Right cardiac atrium (tissue), 5 donors: Measurements from ENCODE around the gene SPTAN1. TPM values are rescaled to one million over a fixed set of nuclear protein-coding genes. Genes with fewer than 3 reads are reported as not detected.

Experiments
- ATAC-seq, 2 donors: fragments of 200-7000 bp; cut with Tn5 transposase; one replicate each; pipeline versions ENCODE4 v1.8.0 to v1.9.1; 2020; ENCODE audit warnings: moderate library complexity in 2 of 2, mild to moderate bottlenecking in 1 of 2
- DNase-seq, 3 donors: peaks; one replicate each; pipeline ENCODE4 v3.0.0-alpha.2; 2020
- H3K27ac ChIP-seq: one replicate; pipeline ENCODE4 v1.5.1; 2013; ENCODE audit warnings: mild to moderate bottlenecking, low read length, control low read depth, moderate library complexity
- H3K27me3 ChIP-seq: one replicate; pipeline ENCODE4 v1.6.1; 2013; ENCODE audit not compliant: control insufficient read depth, insufficient read depth
- H3K4me1 ChIP-seq: one replicate; pipeline ENCODE4 v1.6.1; 2013; ENCODE audit warnings: low read length; ENCODE audit not compliant: control insufficient read depth, insufficient read depth
- H3K4me3 ChIP-seq: one replicate; pipeline ENCODE4 v1.5.1; 2013; ENCODE audit warnings: low read length, control low read depth
- H3K9me3 ChIP-seq: one replicate; pipeline ENCODE4 v1.6.1; 2013; ENCODE audit warnings: low read length; ENCODE audit not compliant: control insufficient read depth
- WGBS: extraction: QIAGEN DNeasy Blood & Tissue Kit; methylation state at CpG from one replicate; pipeline ENCODE4 v1.1.7; 2013; 5-methylcytosine and 5-hydroxymethylcytosine counted together
- intact Hi-C, 4 donors: fragments of 100-400 bp; cut with DNase I; formaldehyde crosslinking; loops; one replicate each; pipeline versions ENCODE4 v1.11.0 to v1.14.0; 2022 to 2023
- polyA plus RNA-seq: library from polyadenylated mRNA; stranded (reverse); fragments of 200-250 nt; gene quantifications from one replicate; pipeline ENCODE4 v1.2.3, GENCODE V29; 2013
- total RNA-seq, 4 donors: library from RNA; stranded (reverse); fragmentation: NEBNext Ultra II Directional; extraction: Animal tissue kit (Norgen Biotek cat#: 25700); gene quantifications; one replicate each; pipeline ENCODE4 v1.2.1, GENCODE V29; 2021
- donor health status: healthy with polysubstance abuse.
- donor health status: DM: no; HTN: yes; CAD: no.
- donor health status: DM: no; HTN: no; CAD: no.
- donor health status: DM: no; HTN: yes; CAD: no; lungs with severe emphysema.
- donor health status: DM: yes; HTN: yes; CAD: no.

Gene SPTAN1
- total and polyA plus RNA-seq, 5 donors: 154 to 312 (median 272) TPM

- Histone ChIP-seq H3K9me3 (no peaks in the 10 kb centered on the region), H3K4me1 (peaks cover under 1% of the 10 kb centered on the region), H3K27me3 (no peaks in the 10 kb centered on the region), H3K4me3 (no peak overlapping the region), H3K27ac (no peak overlapping the region)
- intact Hi-C loops: no loop called here
- WGBS: 90% methylated on average over 15 of the region's 15 CpGs
- ATAC-seq (no peak), DNase-seq (peak in 1 of 3 donors; percentile 13)
Observed at GRCh38 chr9:128528445-128529160, 23.8 kb upstream of the SPTAN1 start.

- ATAC-seq: no peak
- Histone ChIP-seq H3K4me3 (no peak overlapping the region), H3K9me3 (no peaks in the 10 kb centered on the region), H3K4me1 (no peaks in the 10 kb centered on the region), H3K27ac (no peak overlapping the region), H3K27me3 (no peaks in the 10 kb centered on the region)
- DNase-seq: peak in 1 of 3 donors; percentile 14
- 56% methylated on average over 4 of the region's 4 CpGs for WGBS
- intact Hi-C loops: no loop called here
Observed at GRCh38 chr9:128529191-128529590, 23.2 kb upstream of the SPTAN1 start.

GRCh38 chr9:128532581-128532980 is 19.8 kb upstream of the SPTAN1 start:
- intact Hi-C loops: no loop called here
- Histone ChIP-seq H3K9me3 (no peaks in the 10 kb centered on the region), H3K27ac (no peak overlapping the region), H3K4me1 (no peaks in the 10 kb centered on the region), H3K27me3 (no peaks in the 10 kb centered on the region), H3K4me3 (no peak overlapping the region)
- no peak for ATAC-seq
- WGBS: 90% methylated on average over 4 of the region's 4 CpGs
- no peak for DNase-seq

GRCh38 chr9:128540634-128541360 is 11.6 kb upstream of the SPTAN1 start:
- ATAC-seq (peak; percentile 71 to 72), DNase-seq (no peak)
- Histone ChIP-seq H3K27me3 (no peaks in the 10 kb centered on the region), H3K27ac (no peak overlapping the region), H3K4me1 (no peaks in the 10 kb centered on the region), H3K4me3 (no peak overlapping the region), H3K9me3 (no peaks in the 10 kb centered on the region)
- intact Hi-C loops: no loop called here
- WGBS: 56% methylated on average over 3 of the region's 3 CpGs

GRCh38 chr9:128546504-128546903 is 5.9 kb upstream of the SPTAN1 start:
- intact Hi-C loops: no loop called here

GRCh38 chr9:128548876-128549275 is 3.5 kb upstream of the SPTAN1 start:
- ATAC-seq (no peak), DNase-seq (no peak)
- Histone ChIP-seq H3K9me3 (no peaks in the 10 kb centered on the region), H3K27me3 (no peaks in the 10 kb centered on the region), H3K27ac (no peak overlapping the region), H3K4me1 (peaks cover 6% of the 10 kb centered on the region), H3K4me3 (no peak overlapping the region)
- 92% methylated on average over 7 of the region's 7 CpGs for WGBS
- intact Hi-C loops: no loop called here

More at GRCh38 chr9:128546504-128546903, 5.9 kb upstream of the SPTAN1 start:
- Histone ChIP-seq H3K4me3 (no peak overlapping the region), H3K27ac (no peak overlapping the region), H3K9me3 (no peaks in the 10 kb centered on the region), H3K4me1 (peaks cover 6% of the 10 kb centered on the region), H3K27me3 (no peaks in the 10 kb centered on the region)
- WGBS: 97% methylated on average over 3 of the region's 3 CpGs
- ATAC-seq (no peak), DNase-seq (no peak)

GRCh38 chr9:128550226-128550625 is 2.2 kb upstream of the SPTAN1 start:
- no peak for DNase-seq
- 53% methylated on average over 2 of the region's 2 CpGs for WGBS
- intact Hi-C loops: no loop called here
- H3K4me1 ChIP-seq: peaks cover 11% of the 10 kb centered on the region
- H3K9me3 ChIP-seq: no peaks in the 10 kb centered on the region
- H3K4me3 ChIP-seq: no peak overlapping the region
- no peak for ATAC-seq
- peak overlapping the region; percentile 90 for H3K27ac ChIP-seq
- H3K27me3 ChIP-seq: no peaks in the 10 kb centered on the region

GRCh38 chr9:128550770-128551656 is 1.4 kb upstream of the SPTAN1 start:
- 19% methylated on average over 11 of the region's 11 CpGs for WGBS
- peak overlapping the region; percentile 90 for H3K27ac ChIP-seq
- intact Hi-C loops: no loop called here
- no peak overlapping the region for H3K4me3 ChIP-seq
- peak; percentile 31 to 78 (median 77) for DNase-seq
- H3K27me3 ChIP-seq: no peaks in the 10 kb centered on the region
- H3K9me3 ChIP-seq: no peaks in the 10 kb centered on the region
- peak; percentile 5 for ATAC-seq
- peaks cover 12% of the 10 kb centered on the region for H3K4me1 ChIP-seq

GRCh38 chr9:128551657-128552152 is 682 bp upstream of the SPTAN1 start:
- no peak for DNase-seq
- Histone ChIP-seq H3K27me3 (no peaks in the 10 kb centered on the region), H3K9me3 (no peaks in the 10 kb centered on the region), H3K4me1 (peaks cover 12% of the 10 kb centered on the region), H3K27ac (peak overlapping the region; percentile 90), H3K4me3 (peak overlapping the region; percentile 88)
- intact Hi-C loops: no loop called here
- 3% methylated on average over 22 of the region's 22 CpGs for WGBS
- ATAC-seq: no peak

GRCh38 chr9:128552744-128553440 is 505 bp downstream of the SPTAN1 start:
- DNase-seq (peak; percentile 65 to 87 (median 84)), ATAC-seq (peak; percentile 17 to 30)
- Histone ChIP-seq H3K4me3 (peak overlapping the region; percentile 88), H3K27ac (peak overlapping the region; percentile 86), H3K9me3 (no peaks in the 10 kb centered on the region), H3K4me1 (peaks cover 12% of the 10 kb centered on the region), H3K27me3 (no peaks in the 10 kb centered on the region)
- intact Hi-C loops: no loop called here
- 0% methylated on average over 59 of the region's 59 CpGs for WGBS
